ENCODE results near the gene RPL13A. TPM values are rescaled to one million over a fixed set of nuclear protein-coding genes. Genes with fewer than 3 reads are reported as not detected.
A peak's percentile ranks its signal among the peaks of the same experiment; 100 is the strongest.

The RPL13A gene
- total and polyA plus RNA-seq, 2 donors from 2014 or later, result 2,090 to 3,309 TPM

DNA sequence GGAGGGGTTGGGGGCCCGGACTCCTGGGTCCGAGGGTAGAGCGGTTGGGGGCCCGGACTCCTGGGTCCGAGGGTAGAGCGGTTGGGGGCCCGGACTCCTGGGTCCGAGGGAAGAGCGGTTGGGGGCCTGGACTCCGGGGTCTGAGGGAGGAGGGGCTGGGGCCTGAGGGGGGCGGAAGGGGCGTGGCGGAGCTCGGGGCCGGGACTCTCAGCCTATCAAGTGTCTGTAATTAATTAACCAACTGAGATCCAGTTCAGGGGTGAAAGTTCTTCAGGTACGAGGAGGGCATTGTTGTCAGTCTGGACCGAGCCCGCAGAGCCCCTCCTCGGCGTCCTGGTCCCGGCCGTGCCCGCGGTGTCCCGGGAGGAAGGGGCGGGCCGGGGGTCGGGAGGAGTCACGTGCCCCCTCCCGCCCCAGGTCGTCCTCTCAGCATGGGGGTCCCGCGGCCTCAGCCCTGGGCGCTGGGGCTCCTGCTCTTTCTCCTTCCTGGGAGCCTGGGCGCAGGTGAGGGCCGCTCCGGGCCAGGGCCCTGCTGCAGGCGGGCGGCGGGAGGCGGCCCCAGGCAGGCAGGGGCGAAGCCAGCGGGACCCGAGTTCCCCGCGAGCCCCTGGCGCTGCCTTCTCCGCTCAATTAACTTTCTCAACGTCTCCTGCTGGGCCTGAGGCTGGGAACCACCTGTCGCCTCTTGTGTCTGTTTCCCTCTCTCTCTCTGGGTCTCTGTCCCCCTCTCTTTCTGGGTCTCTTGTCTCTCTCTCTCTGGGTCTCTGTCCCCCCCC, 25.8 kb downstream of the RPL13A start:
- DNase-seq, result peak; percentile 84 to 92 (median 89)

GRCh38 chr19:49513746-49514118, 26.3 kb downstream of the RPL13A start:
- FAIRE-seq, result no peak
- no peaks in the 10 kb centered on the region for H3K27me3 ChIP-seq (ENCODE audit: control insufficient read depth, insufficient read depth, low read length)
- peak in 1 of 5 donors; percentile 78 for DNase-seq
- intact Hi-C loops (cut with DNase I), result no loop called here
- peaks cover 0 to 5% (median 0%) of the 10 kb centered on the region in 3 donors for H3K36me3 ChIP-seq (ENCODE audit: control insufficient read depth in 2 of 3, insufficient read depth in 3 of 3, low read length in 3 of 3)
- TF ChIP-seq CTCF (IDR thresholded peaks at IDR 0.05; ENCODE audit: borderline replicate concordance, extremely low read depth, insufficient read depth), result no peak
- H3K4me3 ChIP-seq (ENCODE audit: low read length in 3 of 3), result peak overlapping the region; percentile 36 to 63 (median 44)
- peak overlapping the region in 1 of 2 donors; percentile 88 for H3K27ac ChIP-seq (ENCODE audit: low read depth in 2 of 2, low read length in 2 of 2)
- peaks cover 0 to 11% (median 5%) of the 10 kb centered on the region in 3 donors for H3K4me1 ChIP-seq (ENCODE audit: control insufficient read depth in 2 of 3, insufficient read depth in 2 of 3, low read depth in 1 of 3, low read length in 3 of 3)
- no peaks in the 10 kb centered on the region for H3K9me3 ChIP-seq (ENCODE audit: control insufficient read depth in 2 of 3, insufficient read depth in 1 of 3, low read length in 3 of 3)
- peak overlapping the region in 2 of 3 donors; percentile 32 to 55 for H3K9ac ChIP-seq (ENCODE audit: low read length in 3 of 3)

More for the DNA sequence above, 25.8 kb downstream of the RPL13A start:
- H3K9me3 ChIP-seq (ENCODE audit: control insufficient read depth in 2 of 3, insufficient read depth in 1 of 3, low read length in 3 of 3), result no peaks in the 10 kb centered on the region
- peaks cover 0 to 5% (median 0%) of the 10 kb centered on the region in 3 donors for H3K36me3 ChIP-seq (ENCODE audit: control insufficient read depth in 2 of 3, insufficient read depth in 3 of 3, low read length in 3 of 3)
- H3K9ac ChIP-seq (ENCODE audit: low read length in 3 of 3), result peak overlapping the region; percentile 36 to 87 (median 55)
- TF ChIP-seq CTCF (IDR thresholded peaks at IDR 0.05; ENCODE audit: borderline replicate concordance, extremely low read depth, insufficient read depth), result no peak
- peak overlapping the region; percentile 44 to 65 (median 63) for H3K4me3 ChIP-seq (ENCODE audit: low read length in 3 of 3)
- intact Hi-C loops (cut with DNase I), result no loop called here
- H3K27me3 ChIP-seq (ENCODE audit: control insufficient read depth, insufficient read depth, low read length), result no peaks in the 10 kb centered on the region
- FAIRE-seq, result no peak
- H3K4me1 ChIP-seq (ENCODE audit: control insufficient read depth in 2 of 3, insufficient read depth in 2 of 3, low read depth in 1 of 3, low read length in 3 of 3), result peaks cover 0 to 11% (median 5%) of the 10 kb centered on the region in 3 donors
- peak overlapping the region; percentile 88 to 90 for H3K27ac ChIP-seq (ENCODE audit: low read depth in 2 of 2, low read length in 2 of 2)

GRCh38 chr19:49514151-49514550, 26.7 kb downstream of the RPL13A start:
- Histone ChIP-seq H3K36me3 (ENCODE audit: control insufficient read depth in 2 of 3, insufficient read depth in 3 of 3, low read length in 3 of 3) (peaks cover 0 to 5% (median 0%) of the 10 kb centered on the region in 3 donors), H3K9me3 (ENCODE audit: control insufficient read depth in 2 of 3, insufficient read depth in 1 of 3, low read length in 3 of 3) (no peaks in the 10 kb centered on the region), H3K27ac (ENCODE audit: low read depth in 2 of 2, low read length in 2 of 2) (no peak overlapping the region), H3K9ac (ENCODE audit: low read length in 3 of 3) (peak overlapping the region in 2 of 3 donors; percentile 32 to 55), H3K27me3 (ENCODE audit: control insufficient read depth, insufficient read depth, low read length) (no peaks in the 10 kb centered on the region), H3K4me1 (ENCODE audit: control insufficient read depth in 2 of 3, insufficient read depth in 2 of 3, low read depth in 1 of 3, low read length in 3 of 3) (peaks cover 0 to 11% (median 5%) of the 10 kb centered on the region in 3 donors), H3K4me3 (ENCODE audit: low read length in 3 of 3) (peak overlapping the region in 2 of 3 donors; percentile 44 to 63)
- no peak for DNase-seq
- intact Hi-C loops (cut with DNase I), result no loop called here
- TF ChIP-seq CTCF (IDR thresholded peaks at IDR 0.05; ENCODE audit: borderline replicate concordance, extremely low read depth, insufficient read depth), result no peak
- no peak for FAIRE-seq
